ENCODE measurements around the gene RIMOC1.

RIMOC1 gene

GRCh38 chr5:41903892-41904799 lies at the start of gene RIMOC1:
Gene RIMOC1, plus strand, starts transcription at chr5:41904344. Its CDS starts 24 bp downstream, at chr5:41904368.
- DNase-seq (ENCODE audit: low read depth) = peak; percentile 97

- DNase-seq (ENCODE audit: low read depth) = no peak
Observed at GRCh38 chr5:41856644-41857491, 47.3 kb upstream of the RIMOC1 start.

GRCh38 chr5:41857989-41858388 lies 46.2 kb upstream of the RIMOC1 start:
- no peak for DNase-seq (ENCODE audit: low read depth)

GRCh38 chr5:41858890-41859289 lies 45.3 kb upstream of the RIMOC1 start:
- DNase-seq (ENCODE audit: low read depth) = no peak

- DNase-seq (ENCODE audit: low read depth) = no peak
Observed at GRCh38 chr5:41863871-41864486, 40.2 kb upstream of the RIMOC1 start.

GRCh38 chr5:41869151-41869723 lies 34.9 kb upstream of the RIMOC1 start:
- DNase-seq (ENCODE audit: low read depth) = no peak

- peak; percentile 89 for DNase-seq (ENCODE audit: low read depth)
Observed at GRCh38 chr5:41869724-41870626, 34.2 kb upstream of the RIMOC1 start, which contains the start of gene OXCT1. Gene OXCT1, minus strand, starts transcription at chr5:41870425. Its CDS starts 67 bp downstream, at chr5:41870358.

GRCh38 chr5:41870627-41871048 lies 33.5 kb upstream of the RIMOC1 start:
- DNase-seq (ENCODE audit: low read depth) = no peak

- DNase-seq (ENCODE audit: low read depth) = no peak
Observed at GRCh38 chr5:41871852-41872251, 32.3 kb upstream of the RIMOC1 start.

GRCh38 chr5:41874512-41875060 lies 29.6 kb upstream of the RIMOC1 start:
- DNase-seq (ENCODE audit: low read depth) = no peak

GRCh38 chr5:41875121-41875520 lies 29.0 kb upstream of the RIMOC1 start:
- no peak for DNase-seq (ENCODE audit: low read depth)

- DNase-seq (ENCODE audit: low read depth) = no peak
Observed at GRCh38 chr5:41876678-41877077, 27.5 kb upstream of the RIMOC1 start.

GRCh38 chr5:41877408-41877807 lies 26.7 kb upstream of the RIMOC1 start:
- no peak for DNase-seq (ENCODE audit: low read depth)

GRCh38 chr5:41878173-41878572 lies 26.0 kb upstream of the RIMOC1 start:
- no peak for DNase-seq (ENCODE audit: low read depth)

GRCh38 chr5:41878643-41879478 lies 25.3 kb upstream of the RIMOC1 start:
- no peak for DNase-seq (ENCODE audit: low read depth)

- DNase-seq (ENCODE audit: low read depth) = no peak
Observed at GRCh38 chr5:41882765-41883164, 21.4 kb upstream of the RIMOC1 start.

GRCh38 chr5:41883243-41883642 lies 20.9 kb upstream of the RIMOC1 start:
- DNase-seq (ENCODE audit: low read depth) = no peak

- no peak for DNase-seq (ENCODE audit: low read depth)
Observed at GRCh38 chr5:41883936-41884335, 20.2 kb upstream of the RIMOC1 start.

- DNase-seq (ENCODE audit: low read depth) = no peak
Observed at GRCh38 chr5:41885286-41885685, 18.9 kb upstream of the RIMOC1 start.
